ENCODE data around the gene NCR3LG1.

Gene NCR3LG1
- 2.8 to 20.3 (median 8.9) reads per million in 4 experiments for total RNA-seq

GRCh38 chr11:17351510-17352176 is at the start of gene NCR3LG1:
Gene NCR3LG1 (plus strand): TSS chr11:17351800. CDS start chr11:17351970, 170 bp downstream.
- peak; percentile 64 for DNase-seq

GRCh38 chr11:17313349-17314231 is 38.0 kb upstream of the NCR3LG1 start:
- DNase-seq, result no peak

- DNase-seq, result no peak
Observed at GRCh38 chr11:17314232-17314547, 37.4 kb upstream of the NCR3LG1 start.

DNA sequence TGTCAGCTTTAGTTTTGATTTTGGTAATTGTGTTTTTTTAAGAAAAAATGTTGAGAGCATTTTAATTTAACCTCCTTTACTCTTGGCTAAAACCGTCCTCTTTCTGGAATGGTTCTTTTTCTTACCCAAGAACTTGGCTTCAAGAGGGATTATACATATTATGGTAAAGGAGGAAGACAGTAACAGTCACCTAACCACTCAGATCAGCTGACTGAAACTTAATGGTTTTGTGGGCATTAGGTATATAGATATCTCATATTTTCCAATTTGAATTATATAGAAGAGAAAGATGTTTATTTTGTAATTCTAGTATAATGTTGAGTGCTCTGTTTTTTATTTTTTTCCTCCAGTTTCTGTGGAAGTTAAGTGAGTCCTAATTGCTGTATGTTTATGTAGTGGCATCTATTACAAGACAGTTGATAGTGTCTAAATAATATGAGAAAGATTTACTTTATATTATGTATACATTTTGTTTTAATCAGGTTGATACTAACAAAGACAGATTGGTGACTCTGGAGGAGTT is 36.6 kb upstream of the NCR3LG1 start:
- DNase-seq, result no peak

DNA sequence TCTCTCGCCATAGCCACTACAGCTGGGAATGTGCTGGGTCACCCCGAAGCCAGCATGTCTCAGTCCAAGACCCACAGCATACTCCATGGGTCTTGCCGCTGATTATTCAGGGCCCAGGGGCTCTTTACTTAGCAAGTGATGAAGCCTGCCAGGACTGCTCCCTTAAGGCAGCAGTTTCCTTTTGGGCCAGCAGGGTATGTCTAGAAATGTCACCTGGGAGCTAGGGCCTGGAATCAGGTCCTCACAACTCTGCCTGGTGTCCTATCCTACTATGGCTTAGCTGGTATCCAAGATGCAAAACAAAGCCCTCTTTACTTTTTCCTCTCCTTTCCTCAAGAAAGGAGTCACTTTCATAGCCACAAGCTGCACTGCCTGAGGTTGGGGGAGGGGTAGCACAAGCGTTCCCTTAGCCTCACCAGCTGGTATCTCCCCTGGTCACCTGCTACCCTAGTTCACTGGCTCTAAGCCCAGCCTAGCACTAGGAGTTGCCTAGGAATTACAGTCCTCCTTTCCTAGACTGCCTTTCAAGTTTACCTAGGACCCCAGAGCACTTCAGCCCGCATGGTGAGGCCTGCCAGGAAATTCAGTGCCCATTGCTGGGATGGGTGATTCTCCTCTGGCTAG is 22.6 kb upstream of the NCR3LG1 start:
- DNase-seq, result no peak

DNA sequence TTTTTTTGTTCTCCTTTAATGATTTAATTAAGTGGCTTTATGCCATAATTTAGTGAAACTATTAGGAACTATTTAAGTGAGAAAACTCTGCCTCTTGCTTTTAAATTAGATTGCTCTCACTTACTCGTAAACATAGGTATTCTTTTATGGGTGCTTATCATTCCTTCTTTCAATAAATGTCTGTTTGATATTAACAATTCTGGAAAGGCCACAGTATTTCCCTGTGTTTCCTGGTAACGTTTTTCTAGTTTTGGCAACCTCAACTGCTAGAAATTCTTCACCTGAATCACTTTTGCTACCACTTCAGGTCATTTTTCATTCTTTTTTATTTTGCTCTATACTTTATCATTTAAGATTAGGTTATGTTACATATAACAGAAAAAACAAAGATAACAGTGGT is 19.9 kb upstream of the NCR3LG1 start:
- no peak for DNase-seq

DNA sequence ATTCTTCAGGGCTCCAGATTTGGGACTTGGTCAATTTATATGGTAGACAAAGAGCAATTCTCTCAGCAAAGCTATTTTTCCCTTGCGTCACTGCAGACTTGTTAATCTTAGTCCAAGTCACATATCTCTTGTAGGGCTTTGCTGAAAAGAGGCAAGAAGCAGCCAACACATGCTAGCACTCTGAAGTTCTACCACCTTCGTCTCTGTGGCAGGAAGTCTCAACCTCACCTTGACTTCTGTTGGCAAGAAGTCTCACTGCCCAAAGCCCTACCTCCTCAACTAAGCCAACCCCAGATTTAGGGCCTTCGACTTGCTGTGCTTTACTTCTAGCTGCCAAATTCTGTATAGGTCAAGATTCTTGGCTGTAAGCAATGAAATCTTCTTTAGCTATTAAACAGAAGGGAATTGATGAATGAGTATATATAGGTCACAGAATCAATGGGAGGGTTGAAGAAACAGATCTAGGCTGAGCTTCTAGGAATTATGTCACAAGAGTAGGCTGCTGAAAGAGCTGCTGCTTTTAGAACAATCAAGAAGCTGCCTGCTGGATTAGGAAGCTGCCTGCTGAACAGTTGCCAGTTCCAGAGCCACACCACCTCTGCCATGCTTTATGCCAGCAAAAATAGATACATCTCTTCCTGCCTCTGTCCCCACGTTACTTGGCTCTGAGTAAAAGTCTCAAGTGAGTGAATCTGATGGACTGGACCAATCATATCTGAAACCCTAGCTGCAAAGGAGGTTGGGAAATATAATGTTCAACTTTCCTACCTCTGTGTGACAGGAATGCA is 17.6 kb upstream of the NCR3LG1 start:
- no peak for DNase-seq

GRCh38 chr11:17343257-17343656 is 8.3 kb upstream of the NCR3LG1 start:
- no peak for DNase-seq

GRCh38 chr11:17343907-17344306 is 7.7 kb upstream of the NCR3LG1 start:
- no peak for DNase-seq

DNA sequence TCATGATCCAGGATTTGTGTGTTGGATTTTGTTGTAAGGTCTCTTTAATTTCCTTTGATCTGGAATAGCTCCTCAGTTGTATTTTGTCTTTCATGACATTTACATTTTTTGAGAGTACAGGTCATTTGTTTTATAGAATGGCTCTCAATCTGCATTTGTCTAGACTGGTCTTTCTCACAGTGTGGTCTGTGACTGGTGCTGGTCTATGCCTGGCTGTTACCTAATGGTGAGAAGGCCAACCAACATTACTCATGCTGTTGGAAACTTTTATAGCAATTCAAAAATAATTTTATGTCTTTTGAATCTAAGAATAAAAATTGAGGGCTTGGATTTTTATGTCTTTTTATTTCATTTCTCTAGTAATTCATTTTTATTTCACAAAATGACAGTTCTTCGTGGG is 3.9 kb upstream of the NCR3LG1 start:
- DNase-seq, result no peak

DNA sequence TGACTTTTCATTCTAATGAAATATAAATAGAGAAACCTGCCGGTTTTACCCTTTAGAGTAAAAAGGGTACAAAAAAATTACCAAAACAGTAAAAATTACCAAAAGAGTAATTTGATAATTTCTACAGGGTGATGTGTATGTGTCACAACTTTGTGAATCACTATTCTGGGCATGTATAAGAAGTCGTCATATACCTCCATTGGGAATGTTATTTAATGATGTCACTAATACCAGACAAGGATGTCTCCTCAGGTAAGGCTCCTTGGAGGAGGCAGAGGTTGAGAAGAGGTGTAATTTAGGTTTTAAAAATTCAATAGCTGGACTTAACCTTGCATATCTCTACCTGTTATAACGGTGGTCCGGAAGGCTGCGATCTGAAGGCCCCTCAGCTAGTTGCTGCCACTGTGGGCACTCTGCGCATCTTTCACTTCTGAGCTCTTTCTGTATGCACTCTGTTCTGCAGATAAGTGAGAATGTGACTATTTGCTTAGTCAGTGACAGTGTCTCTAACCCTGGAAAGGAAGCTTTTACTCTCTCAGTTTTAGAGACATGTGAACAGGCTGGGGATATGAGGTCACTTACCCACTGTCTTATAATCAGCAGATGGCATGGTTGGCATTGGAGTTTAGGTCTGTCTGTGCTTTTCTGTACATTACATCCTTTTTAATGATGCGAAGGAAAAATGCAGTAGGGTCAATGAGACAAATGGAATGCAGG is 987 bp upstream of the NCR3LG1 start:
- no peak for DNase-seq

DNA sequence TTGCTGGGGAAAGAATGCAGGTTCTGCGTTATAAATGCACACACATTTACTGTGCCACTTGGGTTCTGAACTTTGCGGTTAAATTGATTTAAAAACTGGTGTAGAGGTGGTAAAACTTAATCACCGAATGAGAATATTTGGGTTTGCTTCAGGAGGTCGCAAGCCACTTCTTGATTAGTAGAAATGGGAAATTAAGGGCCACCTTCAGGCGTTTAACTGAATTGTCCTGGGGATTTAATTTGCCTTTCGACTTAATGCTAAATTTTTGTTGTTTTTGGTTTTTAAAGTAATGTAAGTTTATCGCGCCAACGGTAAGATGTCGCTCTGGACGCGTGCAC is 459 bp upstream of the NCR3LG1 start:
- no peak for DNase-seq

GRCh38 chr11:17352950-17353820 is 1.6 kb downstream of the NCR3LG1 start:
- DNase-seq, result peak; percentile 45

- no peak for DNase-seq
Observed at GRCh38 chr11:17353821-17354600, 2.4 kb downstream of the NCR3LG1 start.

DNA sequence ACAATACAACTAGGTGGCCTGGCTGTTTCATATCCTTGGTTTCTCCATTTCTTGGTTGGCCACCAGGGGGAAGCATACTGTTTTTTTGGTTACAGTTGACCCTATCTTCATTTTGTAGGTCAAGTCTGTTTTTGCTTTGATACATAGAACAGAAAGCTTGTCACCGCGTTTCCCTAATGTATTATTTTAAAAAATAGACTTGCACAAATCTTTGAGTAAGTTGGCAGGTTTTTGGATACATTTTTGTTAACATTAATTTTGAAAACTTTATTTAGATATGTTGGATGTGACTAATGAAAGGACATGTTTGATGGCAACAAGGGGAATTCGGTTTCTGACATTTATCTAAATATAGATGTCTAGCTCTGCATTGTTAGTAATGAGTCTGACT is 3.0 kb downstream of the NCR3LG1 start:
- peak; percentile 41 for DNase-seq

- DNase-seq, result no peak
Observed at GRCh38 chr11:17366495-17366894, 14.9 kb downstream of the NCR3LG1 start.

GRCh38 chr11:17368551-17368950 is 17.0 kb downstream of the NCR3LG1 start:
- no peak for DNase-seq

DNA sequence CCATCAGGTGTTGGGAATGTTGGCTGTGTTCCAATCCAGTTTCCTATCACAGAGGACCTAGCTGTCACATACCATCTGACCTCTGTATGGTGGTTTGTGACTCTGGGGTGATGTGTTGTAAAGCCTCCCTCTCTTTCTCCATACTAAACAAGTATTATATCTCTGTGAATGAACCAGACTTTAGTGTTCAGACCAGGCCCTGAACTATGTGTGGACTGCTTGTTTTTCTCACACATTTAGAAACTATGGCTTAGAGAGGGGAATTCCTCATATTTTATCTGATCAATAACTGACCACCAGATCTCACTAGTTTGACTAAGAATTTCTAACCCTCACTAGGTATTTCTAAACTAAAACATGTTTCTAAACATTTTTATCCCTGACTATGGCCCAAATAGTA is 17.5 kb downstream of the NCR3LG1 start:
- no peak for DNase-seq

- DNase-seq, result no peak
Observed at GRCh38 chr11:17369684-17370243, 18.2 kb downstream of the NCR3LG1 start.

GRCh38 chr11:17371614-17372013 is 20.0 kb downstream of the NCR3LG1 start:
- no peak for DNase-seq
